OCI-LY3 (cell line): ENCODE results near the gene SCNM1.

Experiments used
- CTCF ChIP-seq: fragments of 200-600, 300-600 bp; sonication (generic); IDR thresholded peaks from 2 replicates; pipeline ENCODE4 v1.5.1; 2014; ENCODE audit warnings: antibody characterized with exemption, low read length, low read depth
- EZH2phosphoT487 ChIP-seq: fragments of 200-600 bp; shearing (Covaris generic); IDR thresholded peaks from 2 replicates; pipeline ENCODE4 v1.6.1; 2018; ENCODE audit warnings: antibody characterized with exemption, mixed run types, low read depth

GRCh38 chr1:151211972-151212705 lies 46.2 kb downstream of the SCNM1 start:
- TF ChIP-seq CTCF (no peak), EZH2phosphoT487 (no peak)
